ENCODE measurements around the gene INSYN2B. TPM values are rescaled to one million over a fixed set of nuclear protein-coding genes. Genes with fewer than 3 reads are reported as not detected.
"Not testable (repeated sequence)": the region's sequence is repeated elsewhere in the genome, so short reads cannot be mapped to it uniquely, and the experiment has no call there.

The INSYN2B gene
- total RNA-seq, 1 donor from 2014 or later, result 0.26 TPM

GRCh38 chr5:169954786-169955185, 25.5 kb downstream of the INSYN2B start:
- H3K9me3 Mint-ChIP-seq, result no peaks in the 10 kb centered on the region
- no peak for DNase-seq (ENCODE audit: low spot score)
- Histone ChIP-seq H4K20me1 (ENCODE audit: low read depth) (no peaks in the 10 kb centered on the region), H2AFZ (replicated peaks) (no peak overlapping the region), H3K9me3 (ENCODE audit: low read depth) (no peaks in the 10 kb centered on the region), H3F3A (ENCODE audit: low read depth) (no peaks in the 10 kb centered on the region), H3K9ac (no peak overlapping the region), H3K4me1 (no peaks in the 10 kb centered on the region), H3K27me3 (no peaks in the 10 kb centered on the region), H3K4me3 (no peak overlapping the region), H3K79me2 (ENCODE audit: low read depth) (no peaks in the 10 kb centered on the region), H3K36me3 (no peaks in the 10 kb centered on the region), H3K27ac (no peak overlapping the region), H3K4me2 (no peak overlapping the region)
- no peak overlapping the region for H3K4me3 Mint-ChIP-seq
- no peak overlapping the region for H3K27ac Mint-ChIP-seq
- TF ChIP-seq EZH2 (IDR thresholded peaks at IDR 0.05) (no peak), CTCF (IDR thresholded peaks at IDR 0.05) (no peak), EZH2phosphoT487 (IDR thresholded peaks at IDR 0.05) (no peak)
- peaks cover 4% of the 10 kb centered on the region for H3K27me3 Mint-ChIP-seq (ENCODE audit: insufficient read depth, low read depth)
- H3K36me3 Mint-ChIP-seq, result no peaks in the 10 kb centered on the region
- no peaks in the 10 kb centered on the region for H3K4me1 Mint-ChIP-seq

GRCh38 chr5:169953196-169953595, 27.1 kb downstream of the INSYN2B start:
- not testable (repeated sequence) for H3K9me3 ChIP-seq (ENCODE audit: low read depth); H3K27ac Mint-ChIP-seq; H3K4me2 ChIP-seq; H3K79me2 ChIP-seq (ENCODE audit: low read depth); H2AFZ ChIP-seq (replicated peaks); H3K9ac ChIP-seq; H4K20me1 ChIP-seq (ENCODE audit: low read depth); H3K4me1 Mint-ChIP-seq; H3K9me3 Mint-ChIP-seq; DNase-seq (ENCODE audit: low spot score); H3K27me3 Mint-ChIP-seq (ENCODE audit: insufficient read depth, low read depth); H3K4me3 Mint-ChIP-seq; H3K4me3 ChIP-seq; H3K4me1 ChIP-seq; H3K36me3 ChIP-seq; H3F3A ChIP-seq (ENCODE audit: low read depth); H3K27ac ChIP-seq; H3K36me3 Mint-ChIP-seq; H3K27me3 ChIP-seq

GRCh38 chr5:169950333-169950732, 30.0 kb downstream of the INSYN2B start:
- no peaks in the 10 kb centered on the region for H3K36me3 ChIP-seq
- Mint-ChIP-seq H3K27me3 (ENCODE audit: insufficient read depth, low read depth) (peaks cover 10% of the 10 kb centered on the region), H3K27ac (no peak overlapping the region), H3K9me3 (peaks cover 3% of the 10 kb centered on the region), H3K4me3 (no peak overlapping the region), H3K36me3 (no peaks in the 10 kb centered on the region), H3K4me1 (peaks cover 21% of the 10 kb centered on the region)
- no peak overlapping the region for H3K27ac ChIP-seq
- H3K9me3 ChIP-seq (ENCODE audit: low read depth), result no peaks in the 10 kb centered on the region
- H2AFZ ChIP-seq (replicated peaks), result no peak overlapping the region
- no peaks in the 10 kb centered on the region for H3K79me2 ChIP-seq (ENCODE audit: low read depth)
- no peak for DNase-seq (ENCODE audit: low spot score)
- H4K20me1 ChIP-seq (ENCODE audit: low read depth), result no peaks in the 10 kb centered on the region
- no peaks in the 10 kb centered on the region for H3K27me3 ChIP-seq
- peaks cover 7% of the 10 kb centered on the region for H3F3A ChIP-seq (ENCODE audit: low read depth)
- H3K4me2 ChIP-seq, result no peak overlapping the region
- peaks cover 10% of the 10 kb centered on the region for H3K4me1 ChIP-seq
- H3K9ac ChIP-seq, result no peak overlapping the region
- H3K4me3 ChIP-seq, result no peak overlapping the region
- no peak for TF ChIP-seq EZH2 (IDR thresholded peaks at IDR 0.05)
- TF ChIP-seq CTCF (IDR thresholded peaks at IDR 0.05), result no peak
- TF ChIP-seq EZH2phosphoT487 (IDR thresholded peaks at IDR 0.05), result no peak

GRCh38 chr5:169946743-169947295, 33.5 kb downstream of the INSYN2B start:
- Mint-ChIP-seq H3K27ac (peak overlapping the region; percentile 3), H3K9me3 (peaks cover 3% of the 10 kb centered on the region)

More at GRCh38 chr5:169946743-169947295, 33.5 kb downstream of the INSYN2B start:
- H3K9me3 ChIP-seq (ENCODE audit: low read depth), result no peaks in the 10 kb centered on the region
- no peak overlapping the region for H3K27ac ChIP-seq
- no peak for DNase-seq (ENCODE audit: low spot score)
- H3K79me2 ChIP-seq (ENCODE audit: low read depth), result no peaks in the 10 kb centered on the region
- no peaks in the 10 kb centered on the region for H3K27me3 ChIP-seq
- H3K4me1 Mint-ChIP-seq, result peaks cover 30% of the 10 kb centered on the region
- no peak overlapping the region for H2AFZ ChIP-seq (replicated peaks)
- H3F3A ChIP-seq (ENCODE audit: low read depth), result peaks cover 13% of the 10 kb centered on the region
- H3K4me1 ChIP-seq, result peaks cover 16% of the 10 kb centered on the region
- H3K4me2 ChIP-seq, result no peak overlapping the region
- H3K36me3 Mint-ChIP-seq, result no peaks in the 10 kb centered on the region
- no peak for TF ChIP-seq CTCF (IDR thresholded peaks at IDR 0.05)
- no peak for TF ChIP-seq EZH2phosphoT487 (IDR thresholded peaks at IDR 0.05)
- no peak for TF ChIP-seq EZH2 (IDR thresholded peaks at IDR 0.05)
- no peaks in the 10 kb centered on the region for H3K36me3 ChIP-seq
- peaks cover 7% of the 10 kb centered on the region for H3K27me3 Mint-ChIP-seq (ENCODE audit: insufficient read depth, low read depth)
- H4K20me1 ChIP-seq (ENCODE audit: low read depth), result no peaks in the 10 kb centered on the region
- H3K4me3 ChIP-seq, result no peak overlapping the region
- H3K4me3 Mint-ChIP-seq, result no peak overlapping the region
- H3K9ac ChIP-seq, result no peak overlapping the region

Data from neural progenitor cell (in vitro differentiated cells).